D721Med (cell line): Measurements from ENCODE around the gene NLGN1.

Experiments
- DNase-seq: peaks from one replicate; pipeline ENCODE4 v3.0.0; 2011; ENCODE audit warnings: low spot score; ENCODE audit not compliant: insufficient read length
- FAIRE-seq: peaks from 2 replicates; lab custom pipeline; 2011; peaks lifted over from hg19 to GRCh38; lab: Jason Lieb, UNC
- CTCF ChIP-seq: IDR thresholded peaks from 2 replicates; pipeline ENCODE4 v1.5.1; 2012; ENCODE audit warnings: mild to moderate bottlenecking, control low read depth; ENCODE audit not compliant: insufficient read depth; ENCODE audit errors: missing control alignments

NLGN1 gene

DNA sequence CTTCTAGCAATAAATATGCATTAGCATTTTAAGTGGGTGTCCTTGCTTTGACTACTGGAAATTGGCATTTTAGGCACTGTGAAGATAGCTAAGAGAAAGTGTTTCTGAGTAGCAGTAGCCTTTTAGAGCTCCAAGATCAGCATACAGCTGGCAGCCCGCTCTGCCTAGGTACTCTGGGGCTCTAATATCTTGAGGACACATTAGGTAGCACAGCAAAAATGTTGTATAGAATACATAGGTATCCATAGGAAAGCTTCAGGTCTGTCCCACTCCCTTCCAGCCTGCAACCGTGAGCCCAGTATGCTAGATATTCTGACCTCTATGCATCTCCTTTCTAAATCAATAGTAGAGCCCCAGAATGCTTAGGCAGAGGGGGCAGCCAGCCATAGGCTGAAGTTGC lies 670.5 kb downstream of the NLGN1 start:
- DNase-seq (no peak), FAIRE-seq (no peak)
- no peak for TF ChIP-seq CTCF

DNA sequence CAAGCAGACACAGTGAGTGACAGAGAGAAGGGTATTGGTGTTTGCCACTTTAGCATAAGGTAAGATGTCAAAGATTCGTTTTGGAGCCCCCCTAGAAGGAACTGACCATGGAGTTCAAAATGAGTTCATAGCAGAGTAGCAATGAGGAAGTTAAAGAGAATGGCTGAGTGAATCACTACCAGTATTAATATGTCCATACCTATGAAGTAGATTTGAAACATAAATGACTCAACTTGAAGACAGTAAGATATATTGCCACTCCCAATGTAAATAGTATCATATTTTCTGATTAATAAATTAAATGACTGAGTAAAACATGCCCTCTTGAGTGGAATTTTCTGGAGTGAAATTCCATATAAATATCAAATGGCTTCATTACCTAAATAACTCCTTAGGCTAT lies 675.1 kb downstream of the NLGN1 start:
- FAIRE-seq, result no peak
- no peak for DNase-seq
- no peak for TF ChIP-seq CTCF

- DNase-seq (no peak), FAIRE-seq (no peak)
- TF ChIP-seq CTCF, result no peak
Measured at GRCh38 chr3:174083706-174084105, 686.2 kb downstream of the NLGN1 start.

GRCh38 chr3:174089592-174089991 lies 692.0 kb downstream of the NLGN1 start:
- DNase-seq (no peak), FAIRE-seq (no peak)
- no peak for TF ChIP-seq CTCF

DNA sequence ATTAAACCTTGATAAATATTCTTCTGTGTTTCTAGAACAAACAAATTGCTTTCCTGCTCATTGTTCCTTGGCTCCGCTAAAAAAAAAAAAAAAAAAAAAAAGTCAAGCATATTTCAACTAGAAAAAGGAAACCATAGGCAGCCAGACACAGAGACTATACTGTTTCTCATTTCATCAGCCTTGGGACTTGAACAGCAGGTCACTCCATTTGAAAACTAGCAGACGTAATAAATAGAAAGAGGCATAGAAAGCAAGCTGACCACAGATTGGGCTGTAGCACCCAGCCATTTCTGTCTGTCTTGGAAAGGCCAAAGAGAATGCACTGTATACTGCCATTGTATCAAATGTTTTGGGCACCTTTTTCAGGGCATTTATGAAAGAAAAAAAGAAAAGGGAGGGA lies 697.1 kb downstream of the NLGN1 start:
- DNase-seq (no peak), FAIRE-seq (no peak)
- TF ChIP-seq CTCF, result no peak

- FAIRE-seq (peak; percentile 58), DNase-seq (no peak)
- no peak for TF ChIP-seq CTCF
Measured at GRCh38 chr3:174097686-174098085, 700.1 kb downstream of the NLGN1 start.

DNA sequence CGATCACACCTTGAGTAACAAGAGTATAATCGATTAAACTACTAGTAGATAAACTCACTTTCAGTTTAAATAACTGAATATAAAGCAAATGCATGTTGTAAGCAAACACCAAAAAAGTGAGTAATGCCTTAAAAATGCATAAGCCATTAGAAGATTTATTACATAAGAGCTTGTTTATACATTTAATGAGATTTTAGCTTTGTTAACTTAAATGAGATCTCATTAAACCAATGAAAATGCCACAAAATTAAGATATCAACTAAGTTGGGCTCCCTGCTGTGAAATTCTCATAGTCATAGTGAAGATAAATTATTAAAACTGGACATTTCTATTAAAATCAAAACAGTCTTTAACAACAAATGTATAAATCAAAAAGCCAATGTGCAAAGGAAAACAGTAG lies 701.2 kb downstream of the NLGN1 start:
- DNase-seq, result no peak
- TF ChIP-seq CTCF, result no peak
- FAIRE-seq, result no peak
